SU-DHL-6 (cell line): Measurements from ENCODE around the gene MED27.

Source experiments
- H2AFZ ChIP-seq: fragments of 200-600 bp; sonication (generic); 2 replicates; pipeline ENCODE4 v1.6.1; 2014; ENCODE audit warnings: low read depth, mild to moderate bottlenecking, moderate library complexity, mixed read lengths, antibody characterized with exemption, low read length; ENCODE audit not compliant: severe bottlenecking
- H3F3A ChIP-seq: fragments of 200-600 bp; shearing (Covaris generic); 2 replicates; pipeline ENCODE4 v1.6.0; 2016; ENCODE audit warnings: antibody characterized with exemption, mild to moderate bottlenecking; ENCODE audit not compliant: insufficient read depth
- H3K27ac ChIP-seq: fragments of 200-600 bp; sonication (generic); 2 replicates; pipeline ENCODE4 v1.5.1; 2016; ENCODE audit warnings: low read depth, mild to moderate bottlenecking, low read length, moderate library complexity, mixed read lengths
- H3K27me3 ChIP-seq: fragments of 200-600 bp; sonication (generic), shearing (Covaris generic); 2 replicates; pipeline ENCODE4 v1.6.0; 2014; ENCODE audit warnings: mild to moderate bottlenecking, low read length
- H3K36me3 ChIP-seq: fragments of 200-600 bp; sonication (generic); 2 replicates; pipeline ENCODE4 v1.6.1; 2014; ENCODE audit warnings: mild to moderate bottlenecking, low read length, mixed read lengths
- H3K4me2 ChIP-seq: fragments of 300-600, 200-600 bp; shearing (Covaris generic), sonication (generic); 2 replicates; pipeline ENCODE4 v1.6.0; 2014; ENCODE audit warnings: low read length, low read depth, mild to moderate bottlenecking; ENCODE audit not compliant: poor library complexity, severe bottlenecking
- H3K4me3 ChIP-seq: fragments of 200-600 bp; sonication (generic); 2 replicates; pipeline ENCODE4 v1.5.1; 2014; ENCODE audit warnings: antibody characterized with exemption, low read length, mild to moderate bottlenecking, mixed read lengths; ENCODE audit not compliant: insufficient read depth, poor library complexity, severe bottlenecking
- H3K79me2 ChIP-seq: fragments of 200-600 bp; sonication (generic); 2 replicates; pipeline ENCODE4 v1.6.1; 2014; ENCODE audit warnings: mild to moderate bottlenecking, low read length, moderate library complexity; ENCODE audit not compliant: insufficient read depth
- H3K9ac ChIP-seq: fragments of 200-600 bp; sonication (generic); 2 replicates; pipeline ENCODE4 v1.7.0; 2014; ENCODE audit warnings: mild to moderate bottlenecking, low read length
- H3K9me2 ChIP-seq: fragments of 200-600 bp; sonication (generic); replicated peaks from 2 replicates; pipeline ENCODE4 v1.6.1; 2014; ENCODE audit warnings: low read length; ENCODE audit not compliant: insufficient read depth
- H3K9me3 ChIP-seq: fragments of 200-600 bp; sonication (generic); 2 replicates; pipeline ENCODE4 v1.6.1; 2014; ENCODE audit warnings: low read length, mixed read lengths; ENCODE audit not compliant: insufficient read depth
- H4K20me1 ChIP-seq: fragments of 200-600 bp; sonication (generic); 2 replicates; pipeline ENCODE4 v1.6.1; 2014; ENCODE audit warnings: low read depth, mild to moderate bottlenecking, antibody characterized with exemption, low read length, moderate library complexity, mixed read lengths
- EZH2phosphoT487 ChIP-seq: fragments of 200-600 bp; sonication (generic), shearing (Covaris generic); conservative IDR thresholded peaks from 2 replicates; pipeline ENCODE4 v1.6.1; 2018; ENCODE audit warnings: mild to moderate bottlenecking, antibody characterized with exemption, low read length, moderate library complexity, mixed read lengths
- TF ChIP-seq, protein P1 (sequence below): fragments of 200-600 bp; sonication (generic); IDR thresholded peaks from one replicate; pipeline ENCODE4 v1.5.1; 2017; ENCODE audit warnings: antibody characterized with exemption, mild to moderate bottlenecking, low read length, moderate library complexity; ENCODE audit not compliant: insufficient read depth, poor library complexity, severe bottlenecking

Gene MED27

DNA sequence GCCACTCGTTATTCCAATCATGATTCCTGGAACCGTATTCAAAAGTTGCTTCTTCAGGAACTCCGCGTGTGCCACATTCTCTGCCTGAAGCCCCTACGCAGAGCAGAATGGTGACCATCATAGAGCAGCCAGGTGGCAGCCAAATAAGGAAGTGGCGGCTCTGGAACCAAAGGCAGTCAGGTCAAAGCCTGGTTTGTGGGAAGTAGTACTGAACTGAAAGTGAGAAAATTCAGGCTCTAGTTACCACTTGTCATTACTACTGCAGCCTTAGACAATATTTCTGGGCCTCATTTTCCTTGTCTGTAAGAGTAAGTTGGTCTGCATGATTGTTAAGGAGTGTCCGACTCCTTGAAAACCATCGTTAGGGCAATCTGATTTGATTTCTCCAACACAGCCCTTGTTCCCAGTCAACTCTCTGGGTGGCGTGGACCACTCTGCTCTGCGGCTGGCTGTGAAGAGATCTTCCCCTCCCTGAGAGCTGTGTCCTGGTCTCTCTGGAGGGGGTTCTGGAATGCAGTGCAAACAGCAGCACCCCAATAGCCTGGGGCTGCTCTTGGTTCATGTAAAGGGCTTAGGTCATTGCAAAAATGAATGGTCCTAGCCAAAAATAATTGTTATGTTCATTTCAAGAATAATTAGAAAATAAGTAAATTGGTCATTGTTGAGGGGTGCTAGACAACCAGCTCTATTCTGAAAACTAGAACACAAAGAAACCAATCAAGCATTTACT is 102.4 kb downstream of the MED27 start:
- Histone ChIP-seq H3K27me3 (no peaks in the 10 kb centered on the region), H3K9me3 (no peaks in the 10 kb centered on the region), H3K9me2 (no peaks in the 10 kb centered on the region), H2AFZ (no peak overlapping the region), H3K4me2 (no peak overlapping the region), H3K79me2 (no peaks in the 10 kb centered on the region), H3K4me3 (no peak overlapping the region), H3K27ac (no peak overlapping the region), H3F3A (no peaks in the 10 kb centered on the region), H4K20me1 (no peaks in the 10 kb centered on the region; the same call in 1 of the 2 replicates), H3K36me3 (no peaks in the 10 kb centered on the region), H3K9ac (no peak overlapping the region)
- no peak for TF ChIP-seq EZH2phosphoT487
- TF ChIP-seq, protein P1, sequence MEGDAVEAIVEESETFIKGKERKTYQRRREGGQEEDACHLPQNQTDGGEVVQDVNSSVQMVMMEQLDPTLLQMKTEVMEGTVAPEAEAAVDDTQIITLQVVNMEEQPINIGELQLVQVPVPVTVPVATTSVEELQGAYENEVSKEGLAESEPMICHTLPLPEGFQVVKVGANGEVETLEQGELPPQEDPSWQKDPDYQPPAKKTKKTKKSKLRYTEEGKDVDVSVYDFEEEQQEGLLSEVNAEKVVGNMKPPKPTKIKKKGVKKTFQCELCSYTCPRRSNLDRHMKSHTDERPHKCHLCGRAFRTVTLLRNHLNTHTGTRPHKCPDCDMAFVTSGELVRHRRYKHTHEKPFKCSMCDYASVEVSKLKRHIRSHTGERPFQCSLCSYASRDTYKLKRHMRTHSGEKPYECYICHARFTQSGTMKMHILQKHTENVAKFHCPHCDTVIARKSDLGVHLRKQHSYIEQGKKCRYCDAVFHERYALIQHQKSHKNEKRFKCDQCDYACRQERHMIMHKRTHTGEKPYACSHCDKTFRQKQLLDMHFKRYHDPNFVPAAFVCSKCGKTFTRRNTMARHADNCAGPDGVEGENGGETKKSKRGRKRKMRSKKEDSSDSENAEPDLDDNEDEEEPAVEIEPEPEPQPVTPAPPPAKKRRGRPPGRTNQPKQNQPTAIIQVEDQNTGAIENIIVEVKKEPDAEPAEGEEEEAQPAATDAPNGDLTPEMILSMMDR = no peak

DNA sequence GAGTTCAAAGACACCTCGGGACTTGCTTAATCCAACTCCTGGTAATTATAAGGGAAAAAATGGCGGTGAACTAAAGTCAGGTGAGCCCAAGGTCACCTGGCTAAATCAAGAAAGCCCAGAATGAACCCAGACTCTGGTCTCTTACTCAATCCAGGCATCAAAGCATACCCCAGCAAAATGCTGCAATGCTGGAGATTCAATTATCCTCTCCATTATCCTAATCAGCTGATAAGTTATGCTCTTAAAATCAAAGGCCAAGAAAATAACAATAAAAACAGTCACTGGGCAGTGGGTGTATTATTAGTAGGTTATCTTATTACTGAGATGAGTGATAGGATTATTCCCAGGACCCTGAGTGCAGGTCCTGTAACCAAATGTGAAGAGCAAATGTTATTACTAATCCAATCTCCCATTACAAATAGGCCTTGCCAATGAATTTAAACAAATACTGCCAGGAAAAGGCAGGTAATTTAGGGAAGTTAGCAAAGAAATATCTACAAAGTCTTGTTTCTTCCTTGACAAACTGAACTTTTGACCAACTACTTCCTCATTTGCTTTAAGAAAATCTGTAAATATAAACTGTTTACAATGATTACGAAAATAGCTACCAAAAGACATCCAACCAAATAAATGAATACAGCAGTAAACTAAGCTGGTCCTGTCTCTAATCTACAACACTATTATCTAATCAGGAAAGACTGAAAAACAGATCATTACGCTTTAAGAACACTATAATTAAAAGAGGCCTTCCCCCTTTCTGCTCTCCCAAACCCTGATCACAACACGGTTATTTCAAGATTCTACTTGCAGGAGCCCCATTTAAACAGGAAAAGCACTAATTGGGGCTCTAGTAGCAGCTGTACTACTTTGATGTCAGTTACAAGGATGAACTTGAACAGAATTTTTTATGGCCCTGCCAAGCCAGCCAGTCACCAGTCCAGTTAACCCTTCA is 103.2 kb downstream of the MED27 start:
- no peak overlapping the region for H3K4me2 ChIP-seq
- no peak overlapping the region for H3K9ac ChIP-seq
- H3K36me3 ChIP-seq = no peaks in the 10 kb centered on the region
- H3K27me3 ChIP-seq = no peaks in the 10 kb centered on the region
- no peak overlapping the region for H2AFZ ChIP-seq
- H3F3A ChIP-seq = no peaks in the 10 kb centered on the region
- H3K27ac ChIP-seq = no peak overlapping the region
- TF ChIP-seq EZH2phosphoT487 = no peak
- TF ChIP-seq, protein P1 = no peak
- no peaks in the 10 kb centered on the region for H3K9me3 ChIP-seq
- no peaks in the 10 kb centered on the region for H3K79me2 ChIP-seq
- H4K20me1 ChIP-seq = no peaks in the 10 kb centered on the region; the same call in 1 of the 2 replicates
- H3K9me2 ChIP-seq = no peaks in the 10 kb centered on the region
- no peak overlapping the region for H3K4me3 ChIP-seq

- Histone ChIP-seq H4K20me1 (no peaks in the 10 kb centered on the region; the same call in 1 of the 2 replicates), H3K9me2 (no peaks in the 10 kb centered on the region), H3K79me2 (no peaks in the 10 kb centered on the region), H3K9me3 (no peaks in the 10 kb centered on the region), H3K36me3 (no peaks in the 10 kb centered on the region), H3K4me3 (no peak overlapping the region), H3F3A (no peaks in the 10 kb centered on the region), H3K27ac (no peak overlapping the region), H3K9ac (no peak overlapping the region), H3K27me3 (no peaks in the 10 kb centered on the region), H2AFZ (no peak overlapping the region), H3K4me2 (no peak overlapping the region)
- TF ChIP-seq, protein P1 = no peak
- no peak for TF ChIP-seq EZH2phosphoT487
Observed at GRCh38 chr9:131972889-131973288, 106.8 kb downstream of the MED27 start.
